Smooth muscle cell (in vitro differentiated cells): ENCODE measurements around the gene ADGRA1. TPM values are rescaled to one million over a fixed set of nuclear protein-coding genes. Genes with fewer than 3 reads are reported as not detected.

Experiments used
- DNase-seq: peaks from one replicate; lab custom pipeline; 2025; ENCODE audit not compliant: unreplicated experiment; lab: John Stamatoyannopoulos, UW
- H2AFZ ChIP-seq: fragments of 200-600 bp; sonication (generic); 2 replicates; pipeline ENCODE4 v1.6.0; 2016; ENCODE audit warnings: antibody characterized with exemption, low read depth, mild to moderate bottlenecking
- H3F3A ChIP-seq: fragments of 200-600 bp; sonication (generic); 2 replicates; pipeline ENCODE4 v1.6.0; 2017; ENCODE audit warnings: antibody characterized with exemption, low read depth
- H3K27ac ChIP-seq: fragments of 200-600 bp; sonication (generic); 2 replicates; pipeline ENCODE4 v1.5.1; 2016; ENCODE audit warnings: low read depth, mild to moderate bottlenecking
- H3K27me3 ChIP-seq: fragments of 200-600 bp; sonication (generic); 2 replicates; pipeline ENCODE4 v1.6.1; 2016; ENCODE audit warnings: low read depth, mild to moderate bottlenecking
- H3K36me3 ChIP-seq: fragments of 200-600 bp; sonication (generic); 2 replicates; pipeline ENCODE4 v1.5.1; 2016; ENCODE audit warnings: low read depth
- H3K4me1 ChIP-seq: fragments of 200-600 bp; sonication (generic); 2 replicates; pipeline ENCODE4 v1.5.1; 2016; ENCODE audit warnings: low read depth
- H3K4me2 ChIP-seq: fragments of 200-600 bp; sonication (generic); 2 replicates; pipeline ENCODE4 v1.6.0; 2016; ENCODE audit warnings: mild to moderate bottlenecking
- H3K4me3 ChIP-seq: fragments of 200-600 bp; sonication (generic); 2 replicates; pipeline ENCODE4 v1.5.1; 2016; ENCODE audit warnings: mild to moderate bottlenecking
- H3K79me2 ChIP-seq: fragments of 200-600 bp; sonication (generic); 2 replicates; pipeline ENCODE4 v1.6.0; 2016; ENCODE audit warnings: low read depth, mild to moderate bottlenecking
- H3K9ac ChIP-seq: fragments of 200-600 bp; sonication (generic); 2 replicates; pipeline ENCODE4 v1.6.0; 2016; ENCODE audit warnings: low read depth
- H3K9me3 ChIP-seq: fragments of 200-600 bp; sonication (generic); replicated peaks from 2 replicates; pipeline ENCODE4 v1.5.1; 2016; ENCODE audit warnings: low read depth
- H4K20me1 ChIP-seq: fragments of 200-600 bp; sonication (generic); 2 replicates; pipeline ENCODE4 v1.6.0; 2016; ENCODE audit warnings: low read depth
- WGBS: methylation state at CpG from one replicate; pipeline ENCODE4 v1.1.7; 2016; ENCODE audit warnings: low lambda C conversion rate; 5-methylcytosine and 5-hydroxymethylcytosine counted together
- polyA plus RNA-seq: library from polyadenylated mRNA; unstranded; fragments of >200 nt; fragmentation: Nextera tagmentation; extraction: Ambion mirVana; gene quantifications from 2 replicates; pipeline ENCODE4 v1.2.1, GENCODE V29; 2016
- total RNA-seq: library from RNA; depleted of rRNA; stranded (reverse); fragments of >200 nt; gene quantifications from 2 replicates; pipeline ENCODE4 v1.2.3, GENCODE V29; 2014
- TF ChIP-seq, protein P1 (sequence below): fragments of 200-600 bp; sonication (generic); IDR thresholded peaks from 2 replicates; pipeline ENCODE4 v1.5.1; 2017; ENCODE audit warnings: borderline replicate concordance, mild to moderate bottlenecking, antibody characterized with exemption; ENCODE audit not compliant: insufficient read depth, poor library complexity, severe bottlenecking

ADGRA1 gene
- total and polyA plus RNA-seq, 2 experiments from 2014 or later = not detected

DNA sequence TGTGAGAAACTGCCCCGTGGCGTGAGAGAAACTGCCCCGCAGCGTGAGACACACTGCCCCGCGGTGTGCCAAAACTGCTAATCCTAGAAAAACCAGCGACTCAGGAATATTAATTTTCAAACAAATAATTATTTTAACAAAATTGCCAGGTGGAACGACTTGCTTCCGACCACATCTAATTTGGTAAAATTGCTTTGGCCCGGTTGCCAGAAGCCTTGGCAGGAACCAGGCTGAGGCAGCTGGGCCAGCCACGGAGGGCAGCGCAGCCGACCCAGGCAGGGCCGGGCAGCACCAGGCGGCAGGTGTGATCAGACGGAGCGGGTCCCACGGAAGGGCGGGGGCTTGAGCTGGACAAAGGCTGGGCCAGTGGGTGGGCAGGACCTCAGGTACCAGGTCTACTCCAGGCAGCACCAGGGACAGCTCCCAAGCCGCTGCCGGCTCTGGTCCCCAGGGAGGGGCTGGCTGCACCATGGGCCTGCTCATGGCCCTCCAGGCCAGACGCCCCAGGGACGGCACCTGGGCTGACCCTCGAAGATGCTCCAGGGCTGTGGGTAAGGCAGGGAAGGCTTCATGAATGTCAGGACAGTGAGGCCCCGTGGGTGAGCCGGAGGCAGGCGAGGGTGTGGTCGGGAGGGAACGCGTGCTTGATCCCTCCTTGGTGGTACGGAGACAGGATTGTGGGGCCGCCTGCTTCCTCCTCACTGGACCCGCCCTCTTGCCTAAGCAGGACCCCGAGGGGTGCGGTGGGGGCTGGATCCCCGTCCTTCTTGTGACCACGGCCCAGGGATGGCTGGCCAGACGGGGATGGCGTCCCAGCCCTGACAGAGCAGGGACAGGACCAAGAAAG, 7.7 kb upstream of the ADGRA1 start:
- Histone ChIP-seq H2AFZ (no peak overlapping the region), H3K9me3 (no peaks in the 10 kb centered on the region), H3K36me3 (no peaks in the 10 kb centered on the region), H3F3A (no peaks in the 10 kb centered on the region), H3K4me2 (no peak overlapping the region), H4K20me1 (no peaks in the 10 kb centered on the region), H3K4me1 (no peaks in the 10 kb centered on the region), H3K4me3 (no peak overlapping the region), H3K27me3 (no peaks in the 10 kb centered on the region), H3K27ac (no peak overlapping the region), H3K79me2 (no peaks in the 10 kb centered on the region), H3K9ac (no peak overlapping the region)
- WGBS = 71% methylated on average over 39 of the region's 39 CpGs
- TF ChIP-seq, protein P1, sequence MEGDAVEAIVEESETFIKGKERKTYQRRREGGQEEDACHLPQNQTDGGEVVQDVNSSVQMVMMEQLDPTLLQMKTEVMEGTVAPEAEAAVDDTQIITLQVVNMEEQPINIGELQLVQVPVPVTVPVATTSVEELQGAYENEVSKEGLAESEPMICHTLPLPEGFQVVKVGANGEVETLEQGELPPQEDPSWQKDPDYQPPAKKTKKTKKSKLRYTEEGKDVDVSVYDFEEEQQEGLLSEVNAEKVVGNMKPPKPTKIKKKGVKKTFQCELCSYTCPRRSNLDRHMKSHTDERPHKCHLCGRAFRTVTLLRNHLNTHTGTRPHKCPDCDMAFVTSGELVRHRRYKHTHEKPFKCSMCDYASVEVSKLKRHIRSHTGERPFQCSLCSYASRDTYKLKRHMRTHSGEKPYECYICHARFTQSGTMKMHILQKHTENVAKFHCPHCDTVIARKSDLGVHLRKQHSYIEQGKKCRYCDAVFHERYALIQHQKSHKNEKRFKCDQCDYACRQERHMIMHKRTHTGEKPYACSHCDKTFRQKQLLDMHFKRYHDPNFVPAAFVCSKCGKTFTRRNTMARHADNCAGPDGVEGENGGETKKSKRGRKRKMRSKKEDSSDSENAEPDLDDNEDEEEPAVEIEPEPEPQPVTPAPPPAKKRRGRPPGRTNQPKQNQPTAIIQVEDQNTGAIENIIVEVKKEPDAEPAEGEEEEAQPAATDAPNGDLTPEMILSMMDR = no peak
- peak; percentile 3 for DNase-seq

- Histone ChIP-seq H2AFZ (no peak overlapping the region), H4K20me1 (no peaks in the 10 kb centered on the region), H3K9me3 (no peaks in the 10 kb centered on the region), H3K9ac (no peak overlapping the region), H3K27me3 (peaks cover 3% of the 10 kb centered on the region), H3K36me3 (no peaks in the 10 kb centered on the region), H3K27ac (no peak overlapping the region), H3K4me3 (no peak overlapping the region), H3K4me1 (no peaks in the 10 kb centered on the region), H3F3A (no peaks in the 10 kb centered on the region), H3K79me2 (no peaks in the 10 kb centered on the region), H3K4me2 (no peak overlapping the region)
- TF ChIP-seq, protein P1 = no peak
- no peak for DNase-seq
- 83% methylated on average over 7 of the region's 7 CpGs for WGBS
Observed at GRCh38 chr10:133080683-133081040, 7.1 kb upstream of the ADGRA1 start.

- no peak overlapping the region for H3K9ac ChIP-seq
- no peak for DNase-seq
- H2AFZ ChIP-seq = no peak overlapping the region
- no peaks in the 10 kb centered on the region for H3K36me3 ChIP-seq
- no peaks in the 10 kb centered on the region for H3K9me3 ChIP-seq
- H3K4me3 ChIP-seq = no peak overlapping the region
- no peaks in the 10 kb centered on the region for H3K79me2 ChIP-seq
- WGBS = 96% methylated on average over 16 of the region's 16 CpGs
- no peak overlapping the region for H3K27ac ChIP-seq
- TF ChIP-seq, protein P1 = no peak
- H3K4me1 ChIP-seq = no peaks in the 10 kb centered on the region
- peaks cover 13% of the 10 kb centered on the region for H3K27me3 ChIP-seq
- H3F3A ChIP-seq = no peaks in the 10 kb centered on the region
- no peak overlapping the region for H3K4me2 ChIP-seq
- no peaks in the 10 kb centered on the region for H4K20me1 ChIP-seq
Observed at GRCh38 chr10:133081636-133082035, 6.1 kb upstream of the ADGRA1 start.
